DMS 273 (cell line): Measurements from ENCODE around the gene CKMT1A.
A peak's percentile ranks its signal among the peaks of the same experiment; 100 is the strongest.
"Not testable (repeated sequence)": the region's sequence is repeated elsewhere in the genome, so short reads cannot be mapped to it uniquely, and the experiment has no call there.

ENCODE experiments used
- DNase-seq: peaks from one replicate; lab custom pipeline; 2025; ENCODE audit not compliant: unreplicated experiment; lab: John Stamatoyannopoulos, UW

The CKMT1A gene

DNA sequence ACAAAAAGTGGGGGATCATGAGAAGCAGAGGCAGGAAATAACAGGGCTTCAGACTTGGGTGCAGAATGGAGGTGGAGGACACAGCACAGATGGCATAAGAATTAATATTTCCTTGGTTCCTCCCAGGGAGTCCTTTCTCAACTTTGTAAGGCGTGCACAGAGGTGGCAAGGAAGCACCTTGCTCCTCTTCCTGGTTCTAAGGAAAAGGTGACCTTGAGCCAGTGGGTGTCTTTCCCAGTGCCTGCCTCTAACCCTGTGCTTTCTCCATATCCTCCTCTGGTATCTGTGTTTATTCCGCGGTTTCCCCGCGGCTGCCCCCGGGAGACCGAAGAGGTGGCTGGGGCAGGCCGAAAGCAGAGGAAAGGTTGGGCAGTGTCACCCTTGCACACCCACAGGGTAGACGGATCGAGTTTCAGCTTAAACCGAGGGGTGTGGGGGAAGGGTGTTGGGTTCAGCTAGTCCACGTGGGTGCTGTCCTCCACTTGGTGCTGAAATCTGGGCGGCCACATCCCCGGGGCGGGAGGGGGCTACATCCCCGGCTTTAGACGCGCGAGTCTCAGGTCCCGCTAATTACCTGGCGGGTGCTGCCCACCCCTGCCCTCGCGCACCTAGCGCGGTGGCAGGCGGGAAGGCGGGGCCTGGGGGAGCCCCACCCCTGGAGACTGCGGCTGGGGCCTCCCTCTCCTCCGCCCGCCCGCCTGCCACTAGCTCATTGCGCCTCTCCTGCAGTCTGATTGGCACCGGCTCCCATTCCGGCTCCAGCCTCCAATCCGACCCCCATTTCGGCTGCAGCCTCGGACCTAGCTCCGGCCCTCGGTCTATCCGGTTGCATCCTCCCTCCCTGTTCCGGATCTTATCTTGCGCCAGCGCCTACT, at the start of gene CKMT1A:
Gene CKMT1A (plus strand): TSS at position 712 of the 875 bp plus-strand sequence. CDS start 192 bp downstream, outside the sequence.
- DNase-seq = not testable (repeated sequence)

- DNase-seq = no peak
Measured at GRCh38 chr15:43648649-43649429, 44.8 kb upstream of the CKMT1A start, which contains the start of gene CATSPER2. TSS of gene CATSPER2 (minus strand) at chr15:43648844. CDS start at chr15:43648061, 783 bp downstream.

GRCh38 chr15:43649430-43649926, 44.2 kb upstream of the CKMT1A start:
- DNase-seq = not testable (repeated sequence)

DNA sequence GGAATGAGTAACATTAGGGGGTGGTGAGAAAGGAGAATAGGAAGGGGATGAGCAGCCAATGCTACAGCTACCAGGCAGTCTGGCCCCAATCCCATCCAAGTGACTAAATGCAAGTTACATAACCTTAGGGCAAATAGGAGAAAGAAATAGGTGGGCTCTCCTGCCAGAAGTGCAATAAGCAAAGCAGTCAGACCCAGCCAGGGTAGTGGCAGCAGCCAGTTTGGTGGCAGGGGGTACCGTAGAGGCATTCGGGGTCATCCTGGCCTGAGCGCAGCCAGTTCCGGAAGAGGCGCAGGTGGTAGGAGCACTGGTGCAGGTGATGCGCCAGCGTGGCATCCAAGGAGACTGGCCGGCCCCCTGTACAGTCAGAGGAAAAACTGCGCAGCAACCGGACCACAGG, 33.9 kb upstream of the CKMT1A start:
- DNase-seq = not testable (repeated sequence)

DNA sequence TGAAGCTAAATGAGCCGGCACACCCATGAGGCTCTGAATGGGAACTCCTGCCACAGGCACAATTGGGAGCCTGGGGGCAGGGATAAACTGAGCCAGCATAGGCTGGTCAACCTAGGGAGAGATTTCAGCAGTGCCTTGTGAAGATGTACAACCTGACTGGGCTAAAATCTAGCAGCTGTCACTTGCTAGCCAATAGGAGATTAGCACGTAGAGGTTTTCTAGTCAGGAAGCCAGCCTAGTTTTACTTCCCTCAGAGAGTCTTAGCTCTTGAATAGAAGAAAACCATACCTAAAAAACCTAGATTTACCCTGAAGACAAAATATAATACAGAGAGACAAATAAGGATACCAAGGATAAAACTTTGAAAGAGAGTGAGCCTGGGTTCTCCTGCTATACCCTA, 31.4 kb upstream of the CKMT1A start:
- not testable (repeated sequence) for DNase-seq

DNA sequence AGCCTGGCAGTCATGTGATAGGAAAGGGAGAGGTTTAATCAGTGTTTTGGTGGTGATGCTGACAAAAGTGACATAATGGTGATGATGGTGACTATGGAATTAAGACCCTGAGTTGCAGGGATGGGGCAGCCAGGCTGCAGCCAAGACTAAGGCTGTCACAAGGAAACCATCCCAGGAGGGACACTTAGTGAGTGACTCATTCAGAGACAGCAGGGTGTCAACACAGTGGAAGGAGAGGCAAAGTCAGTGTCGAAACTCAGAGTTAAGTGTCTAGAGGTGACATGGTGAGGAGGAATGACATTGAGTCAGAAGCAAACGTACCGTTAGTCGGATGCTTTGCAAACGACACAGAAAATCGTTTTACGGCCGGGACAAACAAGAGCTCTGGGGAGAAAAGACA, 30.3 kb upstream of the CKMT1A start:
- not testable (repeated sequence) for DNase-seq

DNA sequence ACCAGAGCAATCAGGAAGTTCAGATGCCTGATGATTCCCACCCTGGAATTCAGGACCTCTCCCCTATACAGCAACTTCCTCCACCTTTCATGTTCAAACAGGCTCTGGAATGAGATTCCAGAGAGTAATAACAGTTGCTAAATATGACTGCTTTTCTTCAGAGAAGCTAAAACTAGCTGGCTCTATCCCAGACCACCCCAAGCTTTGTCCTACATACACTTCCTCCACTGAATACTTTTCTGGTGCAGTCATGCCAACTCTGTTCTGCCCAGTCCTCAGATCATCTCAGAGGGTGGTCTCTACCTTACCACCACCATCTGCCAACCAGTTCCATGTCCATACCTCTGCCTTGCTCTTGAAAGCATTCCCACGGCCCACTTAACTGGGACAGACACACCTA, 27.5 kb upstream of the CKMT1A start:
- not testable (repeated sequence) for DNase-seq

DNA sequence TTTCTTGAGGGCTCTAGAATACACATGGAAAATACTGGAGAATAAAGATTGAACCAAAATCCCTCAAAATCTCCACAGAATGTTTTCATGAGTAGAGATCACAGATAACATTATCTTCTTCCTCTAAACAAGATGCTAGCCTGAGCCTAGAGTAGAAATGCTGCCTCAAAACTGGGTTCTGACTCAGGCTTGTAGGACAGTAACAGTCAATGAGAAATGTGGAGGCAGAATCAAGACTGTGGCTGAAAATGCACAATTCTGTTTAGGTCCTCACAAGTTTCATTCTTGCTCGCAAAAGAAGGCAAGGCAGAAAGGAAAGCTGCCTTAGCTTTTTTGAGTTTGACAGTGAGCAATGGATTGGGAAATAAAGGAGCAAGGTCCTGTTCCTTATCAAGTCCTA, 19.5 kb upstream of the CKMT1A start:
- not testable (repeated sequence) for DNase-seq

DNA sequence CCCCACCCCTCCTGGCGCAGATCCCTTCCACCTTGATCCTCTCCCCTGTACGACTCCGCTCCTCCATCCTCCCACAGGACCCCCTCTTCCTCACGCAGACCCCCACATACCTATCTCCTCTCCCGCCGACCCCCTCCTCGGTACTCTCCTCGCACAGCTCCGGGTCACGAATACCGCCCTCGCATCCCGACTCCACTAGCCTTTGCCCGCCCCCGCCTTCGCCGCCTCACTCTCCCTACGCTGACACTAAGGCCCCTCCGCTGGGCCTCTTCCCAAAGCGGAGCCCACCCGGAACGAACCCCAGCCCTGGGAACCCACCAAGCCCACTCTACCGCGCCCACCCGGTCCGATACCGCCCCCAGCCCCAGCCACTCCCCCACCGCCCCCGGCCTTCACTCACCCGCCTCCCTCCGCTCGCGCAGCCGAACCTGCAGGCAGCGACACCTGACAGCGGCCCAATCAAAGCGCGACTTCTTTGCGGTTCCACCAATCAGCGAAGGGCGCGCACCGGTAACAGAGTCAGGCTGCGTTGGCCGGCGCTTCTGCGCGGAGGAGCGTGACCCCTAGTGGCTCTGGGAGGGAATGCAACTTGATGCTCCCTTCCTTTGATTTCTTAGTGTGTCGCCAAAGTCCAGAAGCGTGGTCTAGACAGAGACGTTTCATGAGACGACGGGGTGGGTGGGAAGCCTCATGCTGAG, 3.9 kb upstream of the CKMT1A start:
- DNase-seq = not testable (repeated sequence)

- DNase-seq = not testable (repeated sequence)
Measured at GRCh38 chr15:43692679-43693078, 980 bp upstream of the CKMT1A start.

- DNase-seq = no peak
Measured at GRCh38 chr15:43702174-43702573, 8.5 kb downstream of the CKMT1A start.

DNA sequence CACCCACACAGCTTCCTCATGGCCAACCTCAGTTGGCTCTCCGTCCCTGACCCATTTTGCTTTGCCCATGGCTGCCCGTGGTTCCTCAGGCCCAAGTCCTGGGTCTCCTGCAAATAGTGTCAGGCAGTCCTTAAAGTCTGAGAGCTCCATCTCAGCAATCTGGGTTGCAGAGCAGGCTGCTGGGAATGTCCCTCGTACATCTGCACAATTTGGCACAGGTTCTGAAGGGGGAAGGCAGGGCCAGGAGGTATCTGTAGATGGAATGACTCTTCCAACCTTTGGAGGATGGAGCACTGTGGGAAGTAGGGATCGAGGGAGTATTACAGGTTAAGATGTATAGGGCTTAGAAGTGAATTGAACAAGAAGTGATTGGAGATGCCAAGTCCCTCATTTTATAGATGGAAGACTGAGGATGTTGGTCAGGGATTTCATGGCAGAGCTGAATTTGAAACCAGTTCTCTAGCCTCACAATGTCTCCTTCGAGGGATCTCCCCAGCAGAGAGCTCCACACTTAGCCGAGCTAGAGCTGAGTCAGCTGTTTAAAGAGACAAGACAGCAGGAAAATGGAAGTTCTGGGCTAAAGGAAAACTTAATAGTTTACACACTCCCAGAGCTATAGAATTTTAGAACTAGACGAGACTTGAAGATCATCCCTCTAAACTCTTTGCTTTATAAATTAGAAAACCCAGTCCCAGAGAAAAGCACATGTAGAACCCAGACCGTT, 9.2 kb downstream of the CKMT1A start:
- DNase-seq = no peak

DNA sequence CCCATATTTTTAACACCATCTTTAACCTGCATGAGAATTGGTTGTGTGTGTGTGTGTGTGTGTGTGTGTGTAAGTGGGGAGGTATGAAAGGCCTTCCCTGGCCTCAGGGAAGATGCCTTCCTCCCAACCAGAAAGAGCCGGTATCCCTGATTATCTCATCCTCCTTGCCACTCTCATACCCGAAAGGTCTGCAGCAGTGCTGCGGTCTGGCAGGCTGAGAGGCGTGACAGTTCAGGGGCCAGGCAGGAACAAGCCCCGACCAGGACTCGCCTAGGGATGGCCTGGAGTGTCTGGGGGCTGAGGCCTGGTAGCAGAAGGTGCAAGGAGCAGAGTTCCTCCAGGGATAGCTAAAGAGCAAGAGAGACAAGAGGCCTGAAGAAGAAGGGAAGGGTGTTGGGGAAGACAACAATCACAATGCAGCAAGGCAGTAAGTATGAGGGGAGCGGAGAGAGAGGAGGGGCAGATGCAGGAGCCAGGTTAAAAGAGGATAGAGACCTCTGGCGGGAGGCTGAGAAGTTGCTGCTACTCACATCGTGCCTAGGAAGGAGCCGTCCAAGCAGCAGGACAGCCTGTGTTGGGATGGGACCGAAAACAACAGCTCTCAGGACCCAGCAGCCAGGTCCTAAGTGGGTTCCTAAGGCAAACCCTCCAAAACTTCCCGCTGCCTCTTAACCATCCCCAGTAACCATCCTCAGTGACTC, 16.9 kb downstream of the CKMT1A start:
- not testable (repeated sequence) for DNase-seq

DNA sequence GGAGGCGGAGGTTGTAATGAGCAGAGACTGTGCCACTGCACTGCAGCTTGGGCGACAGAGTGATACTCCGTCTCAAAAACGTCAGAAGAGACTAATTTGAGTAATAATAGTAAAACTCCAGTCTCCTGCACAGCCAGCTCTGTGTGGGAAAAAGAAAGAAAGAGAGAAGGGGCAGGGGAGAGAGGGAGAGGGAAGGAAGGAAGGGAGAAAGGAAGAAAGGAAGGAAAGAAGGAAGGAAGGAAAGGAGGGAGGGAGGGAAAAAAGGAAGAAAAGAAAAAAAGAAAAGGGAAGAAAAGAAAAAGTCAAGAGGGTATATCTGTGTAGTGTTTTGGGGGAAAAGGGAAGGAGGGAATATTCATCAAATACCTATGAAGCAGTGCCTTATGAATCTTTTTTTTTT, 29.5 kb downstream of the CKMT1A start:
- no peak for DNase-seq

- DNase-seq = not testable (repeated sequence)
Measured at GRCh38 chr15:43726306-43726705, 32.6 kb downstream of the CKMT1A start.

- DNase-seq = not testable (repeated sequence)
Measured at GRCh38 chr15:43728053-43728725, 34.5 kb downstream of the CKMT1A start.

DNA sequence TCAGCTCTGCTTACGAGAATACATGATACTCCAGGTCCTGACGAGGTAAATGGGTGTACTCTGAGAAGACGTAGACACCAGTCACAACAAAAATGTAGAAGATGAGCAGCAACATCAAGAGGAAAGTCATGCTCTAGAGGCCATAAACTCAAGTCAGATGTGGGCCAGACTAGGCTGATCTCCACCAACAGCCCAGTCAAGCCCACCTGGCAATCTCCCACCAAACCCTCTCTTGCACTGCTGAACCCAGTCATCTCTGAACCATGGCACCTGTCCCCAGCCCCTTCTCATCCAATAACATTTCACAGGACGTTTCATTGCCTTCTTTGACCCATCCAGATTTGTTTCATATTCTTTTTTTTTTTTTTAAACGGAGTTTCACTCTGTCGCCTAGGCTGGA, 41.8 kb downstream of the CKMT1A start:
- no peak for DNase-seq

DNA sequence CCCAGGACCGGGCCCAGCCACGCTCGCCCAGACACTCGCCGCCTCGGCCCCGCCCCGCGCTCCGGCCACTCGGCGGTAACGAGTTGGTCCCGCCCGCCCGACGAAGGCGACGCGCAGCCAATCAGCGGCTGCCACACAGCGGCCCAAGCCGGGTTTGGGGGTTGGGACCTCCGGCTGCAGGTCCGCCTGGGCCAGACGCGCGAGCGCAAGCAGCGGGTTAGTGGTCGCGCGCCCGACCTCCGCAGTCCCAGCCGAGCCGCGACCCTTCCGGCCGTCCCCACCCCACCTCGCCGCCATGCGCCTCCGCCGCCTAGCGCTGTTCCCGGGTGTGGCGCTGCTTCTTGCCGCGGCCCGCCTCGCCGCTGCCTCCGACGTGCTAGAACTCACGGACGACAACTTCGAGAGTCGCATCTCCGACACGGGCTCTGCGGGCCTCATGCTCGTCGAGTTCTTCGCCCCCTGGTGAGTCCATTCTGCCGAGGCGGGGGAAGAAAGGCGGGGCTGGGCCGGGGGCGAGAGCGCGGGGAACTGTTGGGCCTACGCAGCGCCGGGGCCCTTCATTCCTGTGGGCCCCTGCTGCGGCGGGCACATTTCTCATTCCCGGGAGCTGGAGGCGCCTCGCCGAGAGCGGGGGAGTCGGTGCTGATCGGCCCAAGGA, 52.7 kb downstream of the CKMT1A start, which contains the start of gene PDIA3:
Gene PDIA3 (plus strand): TSS at position 194 of the 658 bp plus-strand sequence. CDS start 102 bp downstream, at position 296.
- DNase-seq = peak; percentile 92
